Endothelial cell of umbilical vein (primary cell): ENCODE results near the gene SMAD5. TPM values are rescaled to one million over a fixed set of nuclear protein-coding genes. Genes with fewer than 3 reads are reported as not detected.

Experiments used
- BruUV-seq: library from RNA; stranded (reverse); fragments of 400-500 nt; replicated peaks from 2 replicates; lab custom pipeline; 2021; lab: Mats Ljungman, UMichigan
- CTCF ChIA-PET: fragments of 300-600, 350-600 bp; sonication (Branson Sonifier 250); formaldehyde crosslinking; loops from one replicate; lab custom pipeline; 2021; ENCODE audit warnings: antibody characterized with exemption, inconsistent platforms; lab: Charles Lee
- POLR2A ChIA-PET: fragments of 300-600, 350-600 bp; sonication (Branson Sonifier 250); formaldehyde crosslinking; loops from one replicate; lab custom pipeline; 2021; ENCODE audit warnings: antibody characterized with exemption, inconsistent platforms; lab: Charles Lee
- DNase-seq: peaks from one replicate; pipeline ENCODE4 v3.0.0-alpha.2; 2011; ENCODE audit warnings: low read depth, low spot score
- FAIRE-seq: peaks from 2 replicates; lab custom pipeline; 2011; peaks lifted over from hg19 to GRCh38; lab: Jason Lieb, UNC
- H2AFZ ChIP-seq: 2 replicates; pipeline ENCODE4 v1.6.0; 2012; ENCODE audit warnings: low read depth, low read length, control low read depth, inconsistent platforms
- H3K27ac ChIP-seq: 2 replicates; pipeline ENCODE4 v1.5.1; 2011; ENCODE audit warnings: low read depth, mild to moderate bottlenecking, control low read depth, low read length, moderate library complexity; ENCODE audit not compliant: insufficient read depth
- H3K27me3 ChIP-seq, 2 experiments: 2 replicates each; pipeline versions ENCODE4 v1.6.0 to v1.6.1; 2011; ENCODE audit warnings: low read length in 2 of 2, mixed read lengths in 1 of 2; ENCODE audit not compliant: control insufficient read depth in 2 of 2, insufficient read depth in 2 of 2
- H3K36me3 ChIP-seq, 2 experiments: 2 replicates in 1 of 2; 3 replicates in 1 of 2; pipeline ENCODE4 v1.5.1; 2011; ENCODE audit warnings: low read length in 2 of 2, mild to moderate bottlenecking in 1 of 2, moderate library complexity in 1 of 2; ENCODE audit not compliant: control insufficient read depth in 2 of 2, insufficient read depth in 2 of 2; ENCODE audit errors: extremely low read depth in 1 of 2
- H3K4me1 ChIP-seq: 3 replicates; pipeline ENCODE4 v1.5.1; 2011; ENCODE audit warnings: mild to moderate bottlenecking, low read length; ENCODE audit not compliant: control insufficient read depth, insufficient read depth; ENCODE audit errors: extremely low read depth
- H3K4me2 ChIP-seq: 2 replicates; pipeline ENCODE4 v1.6.1; 2011; ENCODE audit warnings: low read length, control low read depth, mixed read lengths; ENCODE audit not compliant: insufficient read depth
- H3K4me3 ChIP-seq, 3 experiments: fragments of 200-600 bp in 1 of 3; sonication (generic), shearing (Covaris generic) in 1 of 3; replicated peaks in 1 of 3; 2 replicates each; pipeline ENCODE4 v1.5.1; 2011 to 2016; ENCODE audit warnings: control low read depth in 3 of 3, low read length in 3 of 3, mild to moderate bottlenecking in 2 of 3, inconsistent platforms in 1 of 3, low read depth in 1 of 3, moderate library complexity in 1 of 3; ENCODE audit not compliant: insufficient read depth in 1 of 3
- H3K79me2 ChIP-seq: 2 replicates; pipeline ENCODE4 v1.6.0; 2012; ENCODE audit warnings: low read length, inconsistent platforms; ENCODE audit not compliant: control insufficient read depth, insufficient read depth
- H3K9ac ChIP-seq: replicated peaks from 2 replicates; pipeline ENCODE3; 2011; ENCODE audit warnings: low read length, control low read depth; ENCODE audit not compliant: insufficient read depth; ENCODE audit errors: extremely low read depth
- H3K9me1 ChIP-seq: replicated peaks from 3 replicates; pipeline ENCODE4 v1.6.0; 2011; ENCODE audit warnings: mild to moderate bottlenecking, low read length; ENCODE audit not compliant: control insufficient read depth, insufficient read depth; ENCODE audit errors: extremely low read depth
- H3K9me3 ChIP-seq: replicated peaks from 2 replicates; pipeline ENCODE4 v1.5.1; 2012; ENCODE audit warnings: low read length, inconsistent platforms; ENCODE audit not compliant: control insufficient read depth, insufficient read depth
- H4K20me1 ChIP-seq: replicated peaks from 2 replicates; pipeline ENCODE3; 2011; ENCODE audit warnings: mild to moderate bottlenecking, low read length; ENCODE audit not compliant: control insufficient read depth, insufficient read depth; ENCODE audit errors: extremely low read depth
- EZH2 ChIP-seq: IDR thresholded peaks from 2 replicates; pipeline ENCODE4 v1.6.1; 2012; ENCODE audit warnings: borderline replicate concordance, low read depth, mild to moderate bottlenecking, moderate library complexity, low read length, inconsistent platforms; ENCODE audit not compliant: severe bottlenecking
- FOS ChIP-seq: IDR thresholded peaks from 2 replicates; pipeline ENCODE4 v1.6.1; 2011; ENCODE audit warnings: mild to moderate bottlenecking, low read length, moderate library complexity, borderline replicate concordance; ENCODE audit not compliant: insufficient read depth
- GATA2 ChIP-seq: IDR thresholded peaks from 2 replicates; pipeline ENCODE4 v1.7.0; 2011; ENCODE audit warnings: low read depth, mild to moderate bottlenecking, moderate library complexity, mixed read lengths, low read length; ENCODE audit not compliant: insufficient read length, insufficient read depth
- JUN ChIP-seq: IDR thresholded peaks from 2 replicates; pipeline ENCODE4 v1.6.1; 2011; ENCODE audit warnings: borderline replicate concordance, low read depth; ENCODE audit not compliant: insufficient read length, insufficient read depth
- MYC ChIP-seq: IDR thresholded peaks from one replicate; pipeline ENCODE4 v1.6.1; 2011; ENCODE audit warnings: mild to moderate bottlenecking, low read depth, low read length
- POLR2A ChIP-seq: IDR thresholded peaks from 2 replicates; pipeline ENCODE4 v1.6.1; 2012; ENCODE audit warnings: low read depth, mild to moderate bottlenecking, control low read depth, low read length
- POLR2AphosphoS5 ChIP-seq: IDR thresholded peaks from 2 replicates; pipeline ENCODE4 v1.6.1; 2012; ENCODE audit warnings: low read depth, mild to moderate bottlenecking, control low read depth, low read length, moderate library complexity; ENCODE audit not compliant: insufficient read depth
- dilution Hi-C: fragments of 300-500 bp; cut with MboI; formaldehyde crosslinking; loops from one replicate; pipeline ENCODE4 v1.15.0; 2019; ENCODE audit warnings: low sequenced_read_pairs; ENCODE audit not compliant: extremely low pct_ligation_motif_present
- intact Hi-C: fragments of 100-400 bp; cut with micrococcal nuclease; formaldehyde crosslinking; loops from one replicate; pipeline ENCODE4 v1.10.0; 2022
- polyA plus RNA-seq, 4 experiments: library from polyadenylated mRNA; depleted of rRNA in 3 of 4; stranded (reverse) in 3 of 4; unstranded in 1 of 4; fragments of >200 nt; gene quantifications; 2 replicates each; pipeline versions ENCODE4 v1.2.1 to v1.2.3, GENCODE V29; 2011 to 2012; ENCODE audit warnings: missing spikeins in 1 of 4
- total RNA-seq: library from RNA; stranded (reverse); gene quantifications from 2 replicates; pipeline ENCODE4 v1.2.3, GENCODE V29; 2021
- TF ChIP-seq, protein P1 (sequence below): IDR thresholded peaks from 2 replicates; pipeline ENCODE4 v1.6.1; 2011; ENCODE audit not compliant: insufficient read depth, insufficient read length
- TF ChIP-seq, protein P2 (sequence below), 2 donors: IDR thresholded peaks; 1 replicate in 1 of 2; 2 replicates in 1 of 2; pipeline ENCODE4 v1.5.1; 2011; ENCODE audit warnings: low read length in 2 of 2, mild to moderate bottlenecking in 2 of 2, moderate library complexity in 2 of 2, control low read depth in 1 of 2, inconsistent platforms in 1 of 2, low read depth in 1 of 2; ENCODE audit not compliant: insufficient read depth in 1 of 2; ENCODE audit errors: extremely low read depth in 1 of 2

SMAD5 gene
- total and polyA plus RNA-seq, 2 donors (not counting 3 experiments of a cell fraction or from before 2014, with no cell fraction given), result 26.0 to 66.0 TPM

GRCh38 chr5:136207631-136208030, 75.0 kb downstream of the SMAD5 start:
- Histone ChIP-seq H3K9ac (no peak overlapping the region), H3K36me3 (no peaks in the 10 kb centered on the region), H2AFZ (no peak overlapping the region), H3K27ac (no peak overlapping the region), H3K27me3 (peaks cover 4 to 14% of the 10 kb centered on the region in 2 experiments), H3K4me3 (no peak overlapping the region), H4K20me1 (no peaks in the 10 kb centered on the region), H3K9me1 (no peaks in the 10 kb centered on the region), H3K4me1 (no peaks in the 10 kb centered on the region), H3K9me3 (no peaks in the 10 kb centered on the region), H3K4me2 (no peak overlapping the region), H3K79me2 (no peaks in the 10 kb centered on the region)
- dilution Hi-C loops, result no loop called here
- DNase-seq, result no peak
- TF ChIP-seq MYC (no peak), FOS (no peak), EZH2 (no peak), GATA2 (no peak), JUN (no peak), POLR2AphosphoS5 (no peak), POLR2A (no peak)
- TF ChIP-seq, protein P1, sequence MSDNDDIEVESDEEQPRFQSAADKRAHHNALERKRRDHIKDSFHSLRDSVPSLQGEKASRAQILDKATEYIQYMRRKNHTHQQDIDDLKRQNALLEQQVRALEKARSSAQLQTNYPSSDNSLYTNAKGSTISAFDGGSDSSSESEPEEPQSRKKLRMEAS, result no peak
- TF ChIP-seq, protein P2, sequence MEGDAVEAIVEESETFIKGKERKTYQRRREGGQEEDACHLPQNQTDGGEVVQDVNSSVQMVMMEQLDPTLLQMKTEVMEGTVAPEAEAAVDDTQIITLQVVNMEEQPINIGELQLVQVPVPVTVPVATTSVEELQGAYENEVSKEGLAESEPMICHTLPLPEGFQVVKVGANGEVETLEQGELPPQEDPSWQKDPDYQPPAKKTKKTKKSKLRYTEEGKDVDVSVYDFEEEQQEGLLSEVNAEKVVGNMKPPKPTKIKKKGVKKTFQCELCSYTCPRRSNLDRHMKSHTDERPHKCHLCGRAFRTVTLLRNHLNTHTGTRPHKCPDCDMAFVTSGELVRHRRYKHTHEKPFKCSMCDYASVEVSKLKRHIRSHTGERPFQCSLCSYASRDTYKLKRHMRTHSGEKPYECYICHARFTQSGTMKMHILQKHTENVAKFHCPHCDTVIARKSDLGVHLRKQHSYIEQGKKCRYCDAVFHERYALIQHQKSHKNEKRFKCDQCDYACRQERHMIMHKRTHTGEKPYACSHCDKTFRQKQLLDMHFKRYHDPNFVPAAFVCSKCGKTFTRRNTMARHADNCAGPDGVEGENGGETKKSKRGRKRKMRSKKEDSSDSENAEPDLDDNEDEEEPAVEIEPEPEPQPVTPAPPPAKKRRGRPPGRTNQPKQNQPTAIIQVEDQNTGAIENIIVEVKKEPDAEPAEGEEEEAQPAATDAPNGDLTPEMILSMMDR (IDR thresholded peaks at IDR 0.05; ENCODE audit: extremely low read depth in 1 of 2, insufficient read depth in 1 of 2, low read depth in 1 of 2, low read length in 2 of 2), result no peak
- POLR2A ChIA-PET, result no interaction called here
- no TSS peak for BruUV-seq
- intact Hi-C loops, result no loop called here
- no peak for FAIRE-seq
- CTCF ChIA-PET, result no interaction called here
